GM10847 (cell line): ENCODE measurements around the gene USP44.

ENCODE experiments used
- POLR2A ChIP-seq: IDR thresholded peaks from 2 replicates; pipeline ENCODE4 v1.6.1; 2011; ENCODE audit not compliant: insufficient read length; ENCODE audit errors: extremely low read depth

Gene USP44

DNA sequence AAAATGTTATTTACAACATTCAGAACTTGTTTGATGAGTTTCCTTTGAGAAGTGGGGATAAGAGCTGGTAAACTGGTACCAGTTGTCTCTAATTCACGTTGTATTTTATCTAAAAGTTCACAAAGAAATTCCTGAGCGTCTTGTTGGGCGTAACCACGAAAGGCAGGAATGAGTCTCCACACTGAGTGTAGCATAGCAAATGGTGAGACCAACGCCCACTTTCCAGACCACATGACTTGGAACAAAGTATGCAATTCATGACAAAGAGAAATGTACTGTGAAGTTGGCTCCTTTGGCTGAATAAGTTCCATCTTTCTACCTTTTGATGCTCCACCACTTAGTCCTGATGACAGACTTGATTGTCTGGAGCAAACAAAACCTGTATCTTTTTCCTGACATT lies 18.4 kb downstream of the USP44 start:
- TF ChIP-seq POLR2A: no peak

DNA sequence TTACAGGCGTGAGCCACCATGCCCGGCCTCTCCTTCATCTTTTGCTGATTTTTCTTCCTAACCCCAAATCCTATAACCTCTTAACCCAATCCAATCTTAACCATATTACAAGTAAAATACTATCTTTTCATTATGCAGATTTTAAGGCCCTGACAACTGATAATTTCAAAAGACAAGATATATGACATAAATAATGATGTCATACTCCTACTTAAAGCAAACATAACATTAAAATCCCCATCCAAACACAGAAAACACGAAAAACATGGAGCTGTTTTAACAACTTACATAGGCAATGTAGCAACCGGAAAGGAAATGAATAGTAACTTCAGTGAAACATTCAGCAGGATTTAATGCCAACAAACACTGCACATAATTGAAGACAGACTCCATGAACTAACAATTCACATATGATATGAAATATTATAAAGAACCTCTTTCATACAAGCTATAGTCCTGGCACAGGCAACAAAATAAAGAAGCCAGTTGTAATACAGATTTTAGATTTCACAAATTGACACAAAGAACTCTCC lies 21.5 kb downstream of the USP44 start:
- no peak for TF ChIP-seq POLR2A

DNA sequence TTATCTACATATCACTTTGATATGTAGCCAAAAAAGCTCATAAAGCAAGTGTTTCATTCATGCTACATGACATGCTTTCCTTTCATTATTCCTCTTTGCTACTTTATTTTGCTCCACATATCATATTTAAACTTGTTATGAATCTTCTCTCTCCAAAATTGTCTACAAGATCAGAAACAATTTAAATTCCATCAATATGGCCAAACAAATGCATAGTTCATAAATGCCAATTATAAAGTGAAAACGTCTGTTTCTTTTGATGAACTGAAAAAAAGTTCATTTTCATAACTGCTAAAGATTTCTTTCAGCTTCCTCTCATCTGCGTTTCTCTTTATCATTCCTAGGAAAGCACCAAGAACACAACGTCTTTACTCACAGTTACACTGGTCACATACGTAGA lies 22.8 kb downstream of the USP44 start:
- no peak for TF ChIP-seq POLR2A

DNA sequence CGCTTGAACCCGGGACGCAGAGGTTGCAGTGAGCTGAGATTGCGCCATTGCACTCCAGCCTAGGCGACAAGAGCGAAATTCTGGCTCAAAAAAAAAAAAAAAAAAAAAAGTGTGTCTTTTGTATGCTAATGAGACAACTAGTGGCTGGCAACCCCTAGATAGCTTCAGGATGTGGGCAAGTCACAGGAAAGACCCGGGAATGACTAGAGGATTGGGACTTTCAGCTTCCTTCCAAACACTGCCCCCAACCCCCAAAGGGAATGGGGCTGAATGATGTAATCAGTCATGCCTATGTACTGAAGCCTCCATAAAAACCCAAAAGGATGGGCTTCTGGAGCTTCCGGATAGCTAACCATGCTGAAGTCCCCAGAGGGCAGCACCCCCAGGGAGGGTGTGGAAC lies 28.6 kb downstream of the USP44 start:
- no peak for TF ChIP-seq POLR2A

DNA sequence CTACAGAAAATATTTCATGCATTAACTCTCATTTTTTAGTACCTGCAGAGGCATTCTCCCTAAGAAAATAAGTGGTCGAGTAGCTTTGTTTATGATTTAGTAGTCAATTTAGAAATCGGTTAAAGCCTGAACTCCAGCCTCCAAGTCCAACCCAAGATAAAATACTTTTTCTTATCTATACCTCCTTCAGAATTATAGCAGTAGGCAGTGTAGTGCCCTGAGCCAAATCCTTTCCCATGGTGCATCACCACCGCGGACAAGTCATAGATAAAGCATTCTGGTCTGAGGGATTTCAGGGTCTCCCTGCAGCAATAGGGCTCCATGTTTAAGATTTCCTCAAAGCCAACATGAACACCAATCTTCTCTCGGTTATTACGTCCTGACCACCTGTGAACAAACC lies 30.5 kb downstream of the USP44 start:
- no peak for TF ChIP-seq POLR2A

DNA sequence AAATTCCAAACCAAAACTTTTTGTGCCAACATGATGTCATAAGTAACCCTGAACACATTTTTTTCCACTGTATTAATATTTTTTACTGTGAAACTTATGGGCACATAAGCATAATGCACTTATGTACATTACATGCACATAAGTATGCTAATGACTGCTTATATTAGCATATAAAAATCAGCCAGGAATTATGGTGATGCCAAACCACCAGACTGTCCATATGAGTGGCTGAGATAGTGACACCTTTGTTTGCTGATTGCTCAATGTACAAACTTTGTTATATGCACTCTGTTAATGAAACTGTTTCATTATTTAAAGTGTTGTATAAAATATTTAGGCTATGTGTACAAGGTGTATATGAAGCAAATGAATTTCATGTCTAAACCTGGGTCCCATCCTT lies 32.3 kb downstream of the USP44 start:
- TF ChIP-seq POLR2A: no peak

DNA sequence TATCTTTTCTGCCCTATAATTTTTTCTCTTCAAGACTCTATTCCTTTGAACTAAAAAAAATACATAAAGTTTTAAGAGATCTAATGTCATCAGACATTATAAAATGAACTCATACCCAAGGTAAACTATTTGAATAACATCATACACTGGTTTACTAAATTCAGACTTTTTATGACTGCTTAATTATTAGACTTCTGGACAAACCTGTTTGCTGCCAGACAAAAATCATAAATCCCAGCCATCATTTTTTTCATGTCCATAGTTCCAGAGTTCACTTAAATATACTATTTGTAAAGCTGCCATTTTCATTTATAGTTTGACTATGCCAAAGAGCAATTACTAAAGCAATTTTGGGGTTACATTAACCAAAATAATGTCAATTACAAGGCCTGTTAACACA lies 34.0 kb downstream of the USP44 start:
- TF ChIP-seq POLR2A: no peak

DNA sequence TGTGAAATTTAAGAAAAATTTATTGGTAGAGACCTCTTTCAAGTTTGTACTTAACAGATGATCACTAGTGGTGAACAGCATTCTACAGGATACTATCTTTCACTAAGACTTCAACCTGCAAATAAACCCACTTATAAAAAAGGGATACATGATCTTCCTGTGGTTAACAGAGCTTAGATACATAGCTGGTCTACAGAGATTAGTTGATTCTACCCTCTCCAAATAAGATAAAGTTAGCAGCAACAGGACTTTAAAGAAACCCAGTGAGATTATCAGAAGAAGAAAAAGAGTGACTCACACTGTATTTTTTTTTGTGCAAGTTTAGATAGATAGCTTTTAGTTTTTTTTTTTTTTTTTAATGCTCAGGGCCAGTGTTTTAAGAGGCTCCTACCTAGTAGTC lies 34.5 kb downstream of the USP44 start:
- no peak for TF ChIP-seq POLR2A

DNA sequence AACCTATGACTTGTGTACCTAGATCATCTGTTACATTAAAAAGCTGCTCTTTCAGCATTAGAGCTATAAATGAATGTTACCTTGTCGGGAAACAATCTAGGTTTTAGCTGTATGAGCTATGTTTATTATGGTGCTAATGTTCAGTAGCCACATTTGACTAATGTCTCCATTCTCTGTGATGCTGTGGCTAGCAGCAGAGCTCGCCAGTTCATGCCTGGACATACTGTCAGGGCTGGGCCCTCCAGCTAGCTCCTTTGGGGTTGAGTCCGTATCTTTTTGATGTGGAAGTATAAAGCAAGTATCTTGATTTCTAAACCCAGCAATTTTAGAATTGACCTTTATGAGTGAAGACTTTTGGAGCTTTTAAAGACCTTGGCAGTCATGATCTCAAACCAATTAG lies 36.1 kb downstream of the USP44 start:
- no peak for TF ChIP-seq POLR2A

DNA sequence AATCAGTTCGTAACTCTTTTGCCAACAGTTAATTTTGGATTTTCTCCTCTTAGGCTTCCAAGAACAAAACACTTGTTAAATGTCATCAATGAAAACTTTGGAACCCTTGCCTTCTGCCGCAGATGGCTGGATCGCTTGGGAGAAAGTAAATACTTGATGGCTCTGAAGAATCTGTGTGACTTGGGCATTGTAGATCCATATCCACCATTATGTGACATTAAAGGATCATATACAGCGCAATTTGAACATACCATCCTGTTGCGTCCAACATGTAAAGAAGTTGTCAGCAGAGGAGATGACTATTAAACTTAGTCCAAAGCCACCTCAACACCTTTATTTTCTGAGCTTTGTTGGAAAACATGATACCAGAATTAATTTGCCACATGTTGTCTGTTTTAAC lies 37.7 kb downstream of the USP44 start:
- no peak for TF ChIP-seq POLR2A

DNA sequence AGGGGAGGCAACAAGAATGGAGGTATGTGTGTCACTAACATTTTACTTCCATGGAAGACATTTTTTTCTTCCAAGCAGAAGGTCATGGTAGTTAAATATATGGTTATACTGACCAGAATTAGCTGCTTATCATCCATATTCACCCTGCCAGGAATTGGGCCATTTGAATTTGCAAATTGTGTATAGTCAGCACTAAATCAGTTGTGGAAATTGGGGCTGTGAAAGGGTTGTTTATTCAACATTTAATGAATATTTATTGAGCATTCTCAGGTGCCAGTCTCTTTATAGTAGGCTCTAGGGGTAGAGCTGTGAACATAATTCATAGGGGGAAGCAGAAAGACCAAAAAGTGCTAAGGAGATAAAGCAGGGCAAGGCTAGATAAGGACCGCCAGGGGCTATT lies 39.3 kb downstream of the USP44 start:
- TF ChIP-seq POLR2A: no peak

DNA sequence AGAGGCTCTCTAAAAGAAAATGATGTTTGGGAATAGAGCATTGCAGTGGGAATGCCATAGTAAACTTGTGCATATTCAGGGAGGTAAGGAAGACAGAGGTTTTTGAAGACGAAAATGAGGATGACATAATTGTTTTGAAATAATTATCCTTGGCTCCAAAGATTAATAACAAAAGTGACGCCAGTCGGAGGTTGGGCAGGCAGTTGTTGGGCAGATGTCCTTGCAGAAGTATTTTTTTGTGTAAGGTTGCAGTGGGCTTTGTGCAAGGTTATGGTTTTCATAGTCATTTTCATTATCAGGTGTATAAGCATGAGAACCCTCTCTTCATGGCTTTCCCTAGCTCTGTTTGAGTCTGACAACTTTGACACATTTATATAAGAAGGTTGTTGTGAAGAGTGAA lies 42.0 kb downstream of the USP44 start:
- no peak for TF ChIP-seq POLR2A

DNA sequence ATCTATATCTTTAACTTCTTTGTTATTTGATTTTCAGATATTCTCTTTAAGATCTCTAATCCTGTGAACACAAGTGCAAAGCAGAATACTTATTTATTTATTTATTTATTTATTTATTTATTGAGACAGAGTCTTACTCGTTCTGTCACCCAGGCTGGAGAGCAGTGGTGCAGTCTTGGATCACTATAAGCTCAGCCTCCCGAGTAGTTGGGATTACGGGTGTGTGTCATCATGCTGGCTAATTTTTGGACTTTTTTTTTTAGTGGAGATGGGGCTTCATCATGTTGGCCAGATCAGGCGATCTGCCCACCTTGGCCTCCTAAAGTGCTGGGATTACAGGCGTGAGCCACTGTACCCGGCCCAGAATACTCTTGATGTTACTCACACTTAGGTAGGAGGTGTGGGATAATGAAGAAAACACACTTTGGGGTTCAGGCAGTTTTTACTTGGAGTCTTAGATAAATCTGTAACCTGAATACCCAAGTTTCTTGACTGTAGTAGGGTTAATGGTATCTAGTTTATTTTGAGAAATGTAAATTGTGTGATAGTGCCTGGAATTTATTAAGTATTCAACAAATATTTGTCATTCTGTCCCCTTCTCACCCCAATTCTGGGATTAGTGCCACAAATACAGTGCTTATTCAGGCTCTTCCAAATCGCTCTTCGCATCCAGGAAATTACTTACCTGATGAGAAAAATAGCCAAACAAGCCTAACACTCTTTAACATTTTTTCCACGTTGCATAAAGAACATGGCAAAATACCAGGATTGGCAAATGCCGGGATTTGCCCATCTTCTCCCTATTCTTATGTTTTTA lies 44.4 kb downstream of the USP44 start:
- TF ChIP-seq POLR2A: no peak

DNA sequence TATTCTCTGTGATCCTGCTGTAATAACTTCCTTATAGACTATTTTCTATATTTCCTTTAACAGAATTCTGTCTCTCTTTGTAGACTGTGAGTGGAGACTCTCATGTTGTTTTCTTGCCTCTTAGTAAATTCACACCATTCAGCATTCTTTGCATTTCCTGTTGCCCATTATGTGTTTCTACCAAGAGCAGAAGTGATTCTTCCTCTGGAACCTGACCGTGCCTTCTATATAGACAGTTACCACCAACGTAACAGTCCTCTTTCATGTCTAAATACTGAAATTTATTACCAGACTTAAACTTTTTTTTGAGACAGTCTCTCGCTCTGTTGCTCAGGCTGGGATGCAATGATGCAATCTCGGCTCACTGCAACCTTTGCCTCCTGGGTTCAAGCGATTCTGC lies 46.2 kb downstream of the USP44 start:
- TF ChIP-seq POLR2A: no peak

DNA sequence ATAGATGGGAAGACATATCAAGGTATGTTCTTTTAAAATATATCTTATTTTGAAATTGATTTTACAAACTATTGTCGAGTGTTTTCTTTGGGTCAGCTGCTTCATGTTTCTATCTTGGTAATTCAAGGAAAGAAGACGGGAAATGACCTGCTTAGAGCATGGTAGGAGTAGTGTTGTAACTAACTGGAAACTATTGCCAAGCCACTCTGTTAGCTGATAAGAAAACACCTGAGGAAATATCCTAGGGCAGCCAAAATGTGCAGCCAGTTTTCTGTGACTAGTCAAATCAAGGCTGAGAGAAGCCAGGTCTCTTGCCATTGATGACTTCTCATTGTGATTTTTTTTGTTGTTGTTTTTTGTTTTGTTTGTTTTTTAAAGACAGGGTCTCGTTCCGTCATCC lies 47.1 kb downstream of the USP44 start:
- TF ChIP-seq POLR2A: no peak

DNA sequence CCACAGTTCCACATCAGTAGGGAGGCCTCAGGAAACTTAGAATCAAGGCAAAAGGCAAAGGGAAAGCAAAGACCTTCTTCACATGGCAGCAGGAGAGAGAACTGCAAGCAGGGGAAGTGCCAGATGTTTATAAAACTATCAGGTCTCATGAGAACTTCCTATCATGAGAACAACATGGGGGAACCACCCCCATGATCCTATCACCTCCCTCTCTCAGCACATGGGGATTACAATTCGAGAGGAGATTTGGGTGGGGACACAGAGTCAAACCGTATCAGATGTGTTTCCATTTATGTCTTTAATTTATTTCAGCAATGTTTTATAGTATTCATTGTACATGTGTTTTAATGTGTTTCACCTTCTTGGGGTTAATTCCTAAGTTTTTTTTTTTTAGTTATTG lies 51.5 kb downstream of the USP44 start:
- no peak for TF ChIP-seq POLR2A

DNA sequence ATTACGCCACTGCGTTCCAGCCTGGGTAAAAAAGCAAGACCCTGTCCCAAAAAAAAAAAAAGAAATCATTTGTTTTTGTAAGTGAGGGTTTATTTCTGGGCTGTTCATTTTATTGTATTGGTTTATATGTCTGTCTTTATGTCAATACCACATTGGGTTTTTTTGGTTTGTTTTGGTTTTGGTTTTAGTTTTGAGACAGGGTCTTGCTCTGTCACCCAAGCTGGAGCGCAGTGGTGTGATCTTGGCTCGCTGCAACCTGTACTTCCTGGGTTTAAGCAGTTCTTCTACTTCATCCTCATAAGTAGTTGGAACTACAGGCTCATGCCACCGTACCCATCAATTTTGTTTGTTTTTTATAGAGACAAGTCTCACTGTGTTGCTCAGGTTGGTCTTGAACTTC lies 52.3 kb downstream of the USP44 start:
- no peak for TF ChIP-seq POLR2A
